GM19455 (cell line): ENCODE data around the gene TMEM132C.
"Not testable (repeated sequence)": the region's sequence is repeated elsewhere in the genome, so short reads cannot be mapped to it uniquely, and the experiment has no call there.

Experiments used
- ATAC-seq: cut with Tn5 transposase; IDR thresholded peaks from one replicate; pipeline ENCODE4 v1.9.1; 2021; ENCODE audit not compliant: unreplicated experiment

TMEM132C gene

DNA sequence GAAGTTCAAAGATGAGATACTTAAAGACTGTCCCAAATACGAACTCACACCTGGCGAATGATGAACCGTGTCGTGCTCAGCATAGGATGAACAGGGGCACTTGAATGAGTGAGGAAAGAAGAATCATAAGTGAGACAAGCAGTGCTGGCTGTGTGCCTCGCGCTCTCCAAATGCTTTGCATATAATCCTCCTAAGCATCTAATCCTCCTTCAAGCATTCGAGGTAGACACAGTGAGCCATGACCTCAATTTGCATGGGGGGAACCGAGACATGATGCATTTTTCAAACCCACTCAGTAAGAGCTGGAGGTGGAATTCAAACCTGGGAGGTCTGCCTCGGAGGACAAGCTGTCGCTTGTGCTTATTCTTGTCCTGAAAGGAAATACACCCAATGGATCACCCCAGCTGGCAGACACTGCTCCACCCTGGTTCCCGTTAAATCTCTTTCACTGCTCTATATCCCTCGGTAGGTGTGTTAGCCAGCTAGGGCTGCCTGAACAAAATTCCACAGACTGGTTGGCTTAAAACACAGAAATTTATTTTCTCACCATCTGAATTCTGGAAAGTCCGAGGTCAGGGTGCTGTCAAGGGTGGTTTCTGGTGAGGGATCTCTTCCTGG is 282.7 kb downstream of the TMEM132C start:
- ATAC-seq, result no peak

DNA sequence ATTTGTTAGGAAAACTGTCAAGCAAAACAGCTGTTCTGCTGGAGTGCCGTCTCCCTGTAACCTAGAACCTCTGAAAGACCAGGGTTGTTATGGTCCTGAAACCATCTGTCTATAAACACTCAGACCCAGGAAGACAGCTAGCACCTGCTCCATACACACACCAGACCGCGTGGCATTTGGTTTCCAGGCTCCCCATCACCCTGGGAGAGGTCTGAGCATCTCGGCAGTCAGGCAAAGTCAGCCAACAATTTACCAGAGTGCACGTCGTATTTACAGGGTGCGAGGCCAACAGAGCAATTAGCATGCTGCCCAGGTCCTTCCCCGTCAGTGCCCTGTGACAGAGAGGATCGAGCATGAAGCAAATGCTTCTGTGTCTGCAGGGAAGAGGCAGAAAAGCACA is 284.3 kb downstream of the TMEM132C start:
- ATAC-seq, result no peak

DNA sequence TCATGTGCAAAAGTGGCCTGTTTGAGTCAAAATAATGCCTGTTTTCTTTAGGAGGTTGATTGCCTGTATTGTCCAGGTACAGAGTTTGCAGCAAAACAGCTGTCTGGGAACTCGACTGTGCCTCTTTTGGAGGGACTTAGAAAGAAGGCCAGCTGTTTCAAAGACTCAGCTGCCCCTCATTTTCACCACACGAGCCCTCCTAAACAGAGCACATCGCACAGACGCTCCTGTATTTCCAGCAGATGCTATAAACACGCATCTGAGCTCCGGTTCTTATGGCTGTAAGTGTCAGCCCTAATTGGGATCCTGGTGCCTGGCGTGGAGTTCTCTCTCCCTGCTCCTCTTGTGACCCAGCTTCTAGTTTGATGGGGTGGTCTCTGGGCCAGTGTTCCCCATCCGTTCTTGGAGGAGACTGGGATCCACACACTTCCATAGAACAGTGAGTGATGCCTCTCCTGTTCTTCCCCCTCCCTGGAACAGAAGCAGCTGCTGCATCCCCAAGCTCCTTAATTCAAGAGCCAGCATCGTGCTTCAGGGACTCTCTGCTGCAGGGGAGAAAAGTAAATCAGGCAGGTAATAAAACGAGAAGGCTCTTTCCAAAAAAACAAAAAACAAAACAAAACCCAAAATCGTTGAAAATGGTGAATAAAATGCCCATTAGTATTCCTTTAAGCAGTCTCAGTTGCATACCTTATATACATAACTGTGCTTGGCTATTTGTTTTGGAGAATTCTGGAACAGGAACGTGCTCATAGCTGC is 287.8 kb downstream of the TMEM132C start:
- no peak for ATAC-seq

- no peak for ATAC-seq
Measured at GRCh38 chr12:128557231-128557630, 290.3 kb downstream of the TMEM132C start.

DNA sequence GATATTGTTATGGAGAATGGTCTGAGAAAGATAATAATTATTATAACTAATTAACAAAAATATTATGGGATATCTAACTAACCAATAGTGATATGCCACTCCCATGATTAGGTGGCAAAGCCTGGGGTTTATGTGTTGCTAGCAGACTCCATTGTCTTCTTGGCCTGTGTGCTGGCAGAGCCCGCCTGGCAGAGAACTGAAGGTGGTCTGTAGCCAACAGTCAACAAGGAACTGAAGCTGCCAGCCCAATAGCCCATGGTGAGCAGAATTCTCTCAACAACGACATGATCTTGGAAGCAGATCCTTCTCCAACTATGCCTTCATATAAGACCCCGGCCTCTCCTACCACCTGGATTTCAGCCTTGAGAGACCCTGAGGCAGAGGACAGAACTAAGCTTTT is 298.0 kb downstream of the TMEM132C start:
- ATAC-seq, result no peak

GRCh38 chr12:128567730-128568129 is 300.8 kb downstream of the TMEM132C start:
- no peak for ATAC-seq

DNA sequence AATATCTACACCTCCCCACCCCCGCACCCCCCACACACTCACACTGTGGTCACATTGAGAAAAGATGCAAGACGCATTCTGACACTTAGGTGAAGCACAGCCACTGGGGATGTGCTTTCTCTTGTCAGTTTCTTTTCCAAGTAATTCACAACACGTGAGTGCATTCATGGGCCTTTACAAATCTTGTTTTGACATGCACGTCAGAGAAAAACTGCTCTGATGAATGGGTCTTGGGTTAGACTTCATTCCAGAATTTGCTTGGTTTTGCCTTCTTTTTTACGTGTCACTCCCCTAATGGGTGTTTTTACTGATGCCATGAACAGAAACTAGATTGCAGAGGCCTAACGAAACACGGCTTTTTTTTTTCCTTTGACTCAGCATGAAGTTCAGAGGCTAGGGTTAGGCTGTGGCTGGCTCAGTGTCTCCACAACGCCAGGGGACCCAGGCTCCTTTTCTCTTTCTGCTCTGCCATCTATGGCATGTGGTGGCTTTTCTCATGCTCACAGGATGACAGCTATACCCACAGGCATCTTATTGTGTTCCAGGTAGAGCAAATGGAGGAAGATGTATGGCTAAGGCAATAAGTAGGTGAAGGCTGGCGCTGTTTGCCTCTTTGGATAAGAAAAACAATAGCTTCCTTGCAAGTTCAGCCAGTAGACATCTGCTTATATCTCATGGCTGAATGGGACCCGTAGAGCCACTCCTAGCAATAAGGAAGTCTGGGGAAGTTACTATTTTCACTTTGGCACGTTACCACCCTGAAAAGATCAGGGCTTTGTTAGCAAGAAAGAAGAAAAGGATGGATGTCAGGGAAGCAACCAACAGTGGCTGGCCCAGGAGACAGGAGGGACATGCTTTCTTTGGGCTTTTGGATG is 303.5 kb downstream of the TMEM132C start:
- no peak for ATAC-seq

GRCh38 chr12:128571906-128572810 is 305.2 kb downstream of the TMEM132C start:
- ATAC-seq, result no peak

GRCh38 chr12:128573907-128574306 is 306.9 kb downstream of the TMEM132C start:
- no peak for ATAC-seq

DNA sequence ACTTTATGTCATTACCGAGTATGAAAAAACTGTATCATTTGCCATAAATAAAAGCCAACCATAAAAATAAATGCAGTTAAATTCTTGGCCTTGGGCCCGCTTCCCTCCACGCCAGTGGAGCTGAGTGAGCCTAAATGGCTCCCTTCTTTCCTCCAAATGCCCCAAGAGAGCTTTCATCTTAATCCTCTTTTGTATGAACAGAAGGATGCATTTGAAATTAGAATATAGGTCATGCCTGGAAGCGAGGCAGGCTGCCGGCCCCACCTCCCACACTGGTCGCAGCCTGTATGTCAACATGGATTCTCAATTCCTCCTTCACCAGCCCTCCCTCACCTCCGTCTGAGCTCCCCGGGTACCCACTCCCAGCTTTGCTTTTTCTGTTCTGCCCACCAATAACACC is 311.1 kb downstream of the TMEM132C start:
- no peak for ATAC-seq

- no peak for ATAC-seq
Measured at GRCh38 chr12:128581321-128581761, 314.4 kb downstream of the TMEM132C start.

DNA sequence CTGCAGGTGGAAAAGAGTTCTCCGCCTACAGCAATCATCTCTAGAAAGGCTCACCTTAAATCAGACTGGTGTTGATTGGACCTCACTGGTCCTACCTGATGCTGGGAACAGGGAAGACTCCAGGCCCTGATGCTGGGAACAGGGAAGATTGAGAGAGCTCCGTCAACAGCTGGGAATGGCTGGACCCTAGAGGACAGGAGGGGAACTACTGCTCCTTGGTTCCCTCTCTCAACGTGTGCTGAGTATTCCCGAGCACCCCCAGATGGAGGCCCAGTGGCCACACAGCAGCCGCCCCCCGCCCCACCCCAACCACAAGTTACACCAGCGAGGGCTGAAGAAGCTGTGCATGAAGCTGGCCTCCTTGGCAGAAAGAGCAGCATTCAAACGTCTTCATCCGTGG is 316.5 kb downstream of the TMEM132C start:
- ATAC-seq, result no peak

DNA sequence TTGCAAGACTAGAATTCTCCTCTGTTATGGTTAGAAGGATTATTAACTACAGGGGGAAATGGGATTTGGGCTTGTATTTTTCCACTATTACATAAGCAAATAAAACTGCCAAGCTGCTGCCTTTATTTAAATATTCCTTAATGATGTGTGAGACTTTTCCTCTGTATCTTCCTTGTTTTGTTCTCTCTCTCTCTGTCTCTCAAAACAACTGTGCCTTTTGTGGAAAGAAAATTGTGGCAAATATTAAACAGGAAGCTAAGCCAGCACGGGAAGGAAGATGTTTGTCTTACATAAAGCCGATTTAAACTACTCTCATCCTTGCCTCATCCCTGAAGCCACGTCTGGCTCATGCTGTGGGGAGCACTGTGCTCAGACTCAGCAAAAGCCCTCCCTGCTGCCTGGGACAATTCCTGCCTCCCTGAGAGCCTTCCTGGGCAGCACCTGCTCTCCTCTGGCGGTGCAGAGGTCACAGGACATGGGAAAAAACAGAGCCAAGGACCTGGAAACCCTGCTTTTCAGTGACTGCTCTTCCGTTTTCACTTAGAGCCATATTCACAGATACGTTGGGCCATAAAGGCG is 319.6 kb downstream of the TMEM132C start:
- ATAC-seq, result no peak

DNA sequence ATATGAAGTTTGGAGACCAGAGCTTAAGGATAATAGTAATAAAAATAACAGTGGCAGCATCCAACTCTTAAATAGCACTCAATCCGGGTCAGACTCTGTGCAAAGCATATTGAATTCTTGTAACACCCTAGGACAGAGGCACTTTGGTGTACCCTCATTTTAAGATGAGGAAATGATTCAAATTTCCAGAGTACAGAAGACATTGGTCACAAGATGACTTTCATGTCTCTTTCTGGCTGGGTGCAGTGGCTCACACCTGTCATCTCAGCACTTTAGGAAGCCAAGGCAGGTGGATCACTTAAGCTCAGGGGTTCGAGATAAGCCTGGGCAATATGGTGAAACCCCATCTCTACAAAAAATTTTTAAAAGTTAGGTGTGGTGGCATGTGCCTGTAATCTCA is 320.9 kb downstream of the TMEM132C start:
- ATAC-seq, result no peak

DNA sequence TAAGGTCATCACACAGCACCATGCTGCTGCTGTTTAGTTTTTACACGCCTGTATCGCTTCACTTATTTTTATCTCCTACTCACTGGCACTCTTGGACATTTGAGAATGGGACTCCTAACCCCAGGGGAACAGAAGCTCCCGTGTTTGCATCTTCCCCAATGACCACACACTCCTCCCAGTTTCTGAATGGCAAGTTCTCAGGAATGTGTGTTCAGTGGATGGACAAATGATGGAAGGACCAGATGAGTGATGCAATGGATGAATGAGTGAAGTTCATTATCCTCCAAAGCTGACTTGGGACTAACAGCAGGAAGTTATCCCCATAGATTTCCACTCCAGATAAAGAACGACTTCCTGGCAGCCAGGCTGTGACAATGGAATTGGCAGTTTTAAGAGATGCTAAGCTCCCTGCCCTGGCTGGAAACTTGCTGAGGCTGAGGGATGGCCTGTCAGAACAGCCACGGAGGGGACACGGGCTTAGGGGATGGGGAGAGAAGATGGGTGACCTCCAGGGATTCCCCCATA is 325.3 kb downstream of the TMEM132C start:
- ATAC-seq, result no peak

- no peak for ATAC-seq
Measured at GRCh38 chr12:128594521-128594920, 327.6 kb downstream of the TMEM132C start.

DNA sequence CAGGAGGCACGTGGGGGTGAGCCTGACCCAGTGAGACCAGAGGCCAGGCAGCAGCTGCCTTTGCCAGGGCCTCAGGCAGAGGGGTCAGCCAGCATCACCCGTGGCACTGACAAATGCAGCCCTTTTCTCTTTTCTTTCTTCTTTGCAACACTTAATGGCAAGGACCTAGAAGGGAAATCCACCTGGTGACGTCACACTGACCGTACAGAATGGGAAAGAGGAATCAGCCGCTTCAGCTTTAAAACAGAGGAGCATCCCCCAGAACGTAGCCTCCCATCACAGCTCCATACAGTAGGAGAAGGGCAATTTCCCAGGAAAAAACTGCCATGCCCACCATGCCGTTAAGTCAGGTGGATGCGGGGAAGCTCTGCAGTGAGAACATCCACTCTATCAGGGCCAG is 328.6 kb downstream of the TMEM132C start:
- ATAC-seq, result no peak

DNA sequence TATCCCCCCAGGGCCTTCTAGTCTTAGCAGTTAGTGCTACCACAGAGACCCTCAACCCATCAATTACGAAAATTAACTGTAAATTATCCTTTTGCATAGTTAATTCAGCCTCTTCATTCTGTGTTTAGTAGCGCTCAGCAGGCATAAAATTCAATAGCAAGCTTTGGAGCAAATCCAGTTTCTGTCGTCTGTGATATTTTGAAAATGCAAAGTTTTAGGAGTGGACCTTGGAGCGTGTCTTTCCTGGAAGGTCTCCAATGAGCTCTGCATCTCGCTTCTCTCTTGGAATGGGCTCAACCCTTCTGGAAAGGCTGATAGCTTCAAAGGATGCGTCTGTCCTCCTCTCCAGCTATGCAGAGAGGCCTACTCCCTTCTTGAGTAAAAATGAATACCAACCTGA is 333.9 kb downstream of the TMEM132C start:
- ATAC-seq, result no peak

DNA sequence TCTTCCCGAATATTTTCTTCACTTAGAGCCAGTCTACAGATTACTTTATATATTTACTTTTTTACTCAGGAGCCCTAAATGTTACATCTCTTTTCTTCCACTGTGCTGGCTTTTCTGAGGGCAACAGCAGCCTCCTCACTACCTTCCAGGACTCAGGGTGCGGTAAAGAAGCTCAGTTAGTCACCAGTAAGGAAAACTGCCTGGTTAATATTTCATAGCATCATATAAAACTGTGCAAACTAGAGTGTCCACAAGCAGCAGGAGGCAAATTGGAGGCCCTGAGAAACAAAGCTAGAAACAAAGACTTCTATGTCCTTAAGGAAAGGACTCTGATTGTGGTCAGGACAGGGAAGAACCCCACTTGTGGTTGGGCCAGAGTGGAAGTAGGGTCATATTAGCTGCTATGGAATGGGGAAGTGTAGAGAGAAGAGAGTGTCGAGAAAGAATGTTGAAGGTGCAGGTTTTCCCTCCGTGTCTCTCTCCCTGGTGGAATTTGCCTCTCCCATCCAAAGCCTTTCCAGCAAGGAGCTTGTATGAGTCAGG is 336.7 kb downstream of the TMEM132C start:
- ATAC-seq, result no peak

DNA sequence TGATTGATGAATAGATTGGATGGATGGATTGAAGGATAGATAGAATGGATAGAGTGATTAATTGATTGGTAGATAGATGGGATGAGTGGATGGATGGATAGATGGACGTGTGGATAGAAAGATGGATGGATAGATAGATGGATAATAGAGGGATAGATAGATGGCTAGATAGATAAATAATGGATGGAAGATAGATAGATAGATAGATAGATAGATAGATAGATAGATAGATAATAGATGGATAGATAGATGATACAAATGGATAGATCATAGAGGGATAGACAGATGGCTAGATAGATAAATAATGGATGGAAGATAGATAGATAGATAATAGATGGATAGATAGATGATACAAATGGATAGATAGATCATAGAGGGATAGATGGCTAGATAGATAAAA is 337.2 kb downstream of the TMEM132C start:
- not testable (repeated sequence) for ATAC-seq
